PC-3 (cell line): ENCODE results near the gene CASTOR1. TPM values are rescaled to one million over a fixed set of nuclear protein-coding genes. Genes with fewer than 3 reads are reported as not detected.

Source experiments
- total RNA-seq: library from RNA; depleted of rRNA; stranded (reverse); fragments of >200 nt; gene quantifications from 2 replicates; pipeline ENCODE4 v1.2.3, GENCODE V29; 2014; rRNA removed

Gene CASTOR1
- total RNA-seq, 1 experiment from 2014 or later, result 4.2 TPM

Other genes starting within 250 kb of the CASTOR1 start
- gene HORMAD2, start 209.0 kb downstream of the CASTOR1 start, total RNA-seq, result not detected in 2 replicates
- 64.1 and 71.6 TPM in 2 replicates for gene LIF, start 42.7 kb downstream of the CASTOR1 start, total RNA-seq
- not detected in 2 replicates for gene OSM, start 22.7 kb downstream of the CASTOR1 start, total RNA-seq
- gene TBC1D10A, start 37.4 kb upstream of the CASTOR1 start, total RNA-seq, result 12.6 and 19.5 TPM in 2 replicates
- gene SF3A1, start 67.4 kb upstream of the CASTOR1 start, total RNA-seq, result 59.2 and 69.3 TPM in 2 replicates
- gene CCDC157, start 67.5 kb upstream of the CASTOR1 start, total RNA-seq, result 1.5 and 3.5 TPM in 2 replicates
- gene RNF215, start 97.9 kb upstream of the CASTOR1 start, total RNA-seq, result 22.6 and 25.2 TPM in 2 replicates
- 9.7 and 16.8 TPM in 2 replicates for gene SEC14L2, start 107.5 kb upstream of the CASTOR1 start, total RNA-seq
- 59.3 and 65.7 TPM in 2 replicates for gene MTFP1, start 136.3 kb upstream of the CASTOR1 start, total RNA-seq
- not detected in 2 replicates for gene SEC14L3, start 182.5 kb upstream of the CASTOR1 start, total RNA-seq
- 2.9 and 3.9 TPM in 2 replicates for gene SEC14L4, start 216.2 kb upstream of the CASTOR1 start, total RNA-seq